ENCODE data around the gene UBE2B.

The UBE2B gene

GRCh38 chr5:134370871-134371833 lies at the start of gene UBE2B (continued):
- TF ChIP-seq ZNF184 (tag by site-specific recombination; IDR thresholded peaks at IDR 0.05), result no peak
- peak; percentile 89; the same call in 1 of the 2 replicates for TF ChIP-seq REPIN1 (tag by site-specific recombination; IDR thresholded peaks at IDR 0.05; ENCODE audit: low read depth)
- no peak for TF ChIP-seq AEBP2 (tag by site-specific recombination; IDR thresholded peaks at IDR 0.05; ENCODE audit: borderline replicate concordance)
- no peak for TF ChIP-seq ZNF624 (tag by site-specific recombination; IDR thresholded peaks at IDR 0.05)
- no peak for TF ChIP-seq PRDM6 (tag by site-specific recombination; IDR thresholded peaks at IDR 0.05)
- TF ChIP-seq ZNF585B (tag by site-specific recombination; IDR thresholded peaks at IDR 0.05), result no peak
- TF ChIP-seq ZNF138 (tag by site-specific recombination; IDR thresholded peaks at IDR 0.05; ENCODE audit: borderline replicate concordance), result no peak
- no peak for TF ChIP-seq ZNF626 (tag by site-specific recombination; IDR thresholded peaks at IDR 0.05)
- TF ChIP-seq ZNF223 (tag by site-specific recombination; IDR thresholded peaks at IDR 0.05), result no peak; the same call in 1 of the 2 replicates
- no peak for TF ChIP-seq ZNF837 (tag by site-specific recombination; IDR thresholded peaks at IDR 0.05)
- peak; percentile 7; the same call in 1 of the 2 replicates for TF ChIP-seq ZNF266 (tag by site-specific recombination; IDR thresholded peaks at IDR 0.05; ENCODE audit: low read depth)
- TF ChIP-seq ZNF416 (tag by site-specific recombination; IDR thresholded peaks at IDR 0.05), result no peak
- no peak for TF ChIP-seq ZNF544 (tag by site-specific recombination; IDR thresholded peaks at IDR 0.05)
- peak; percentile 78 for TF ChIP-seq ZBTB8A (tag by site-specific recombination; IDR thresholded peaks at IDR 0.05)
- TF ChIP-seq ZNF19 (tag by site-specific recombination; IDR thresholded peaks at IDR 0.05; ENCODE audit: low read depth), result 0 out of 2 replicates have a peak, but pooled peaks have one; percentile 31
- no peak for TF ChIP-seq ZFP3 (tag by site-specific recombination; IDR thresholded peaks at IDR 0.05; ENCODE audit: low read depth)
- TF ChIP-seq ZNF302 (tag by site-specific recombination; IDR thresholded peaks at IDR 0.05; ENCODE audit: low read depth), result no peak
- no peak for TF ChIP-seq ZNF214 (tag by site-specific recombination; IDR thresholded peaks at IDR 0.05; ENCODE audit: borderline replicate concordance)
- TF ChIP-seq ZNF335 (tag by site-specific recombination; conservative IDR thresholded peaks at IDR 0.05), result no peak
- peak; percentile 86 for TF ChIP-seq ZIC2 (tag by site-specific recombination; IDR thresholded peaks at IDR 0.05)
- peak; percentile 82; the same call in 1 of the 2 replicates for TF ChIP-seq ZNF2 (tag by site-specific recombination; IDR thresholded peaks at IDR 0.05)
- TF ChIP-seq EGR2 (tag by site-specific recombination; IDR thresholded peaks at IDR 0.05; ENCODE audit: low read depth), result peak; percentile 93
- TF ChIP-seq ZNF518A (tag by site-specific recombination; conservative IDR thresholded peaks at IDR 0.05; ENCODE audit: low read depth), result peak; percentile 62; the same call in 1 of the 2 replicates
- TF ChIP-seq ZBTB44 (tag by site-specific recombination; IDR thresholded peaks at IDR 0.05), result peak; percentile 26
- peak; percentile 70 for TF ChIP-seq ZNF843 (tag by site-specific recombination; IDR thresholded peaks at IDR 0.05)
- no peak for TF ChIP-seq ZNF521 (tag by site-specific recombination; IDR thresholded peaks at IDR 0.05)
- TF ChIP-seq ZNF18 (tag by site-specific recombination; IDR thresholded peaks at IDR 0.05), result peak; percentile 84

Measured in HEK293 (cell line).